ENCODE results near the gene FRMD4A. TPM values are rescaled to one million over a fixed set of nuclear protein-coding genes. Genes with fewer than 3 reads are reported as not detected.

Gene FRMD4A
- total RNA-seq, 2 donors from 2014 or later: 18.9 to 46.1 TPM

DNA sequence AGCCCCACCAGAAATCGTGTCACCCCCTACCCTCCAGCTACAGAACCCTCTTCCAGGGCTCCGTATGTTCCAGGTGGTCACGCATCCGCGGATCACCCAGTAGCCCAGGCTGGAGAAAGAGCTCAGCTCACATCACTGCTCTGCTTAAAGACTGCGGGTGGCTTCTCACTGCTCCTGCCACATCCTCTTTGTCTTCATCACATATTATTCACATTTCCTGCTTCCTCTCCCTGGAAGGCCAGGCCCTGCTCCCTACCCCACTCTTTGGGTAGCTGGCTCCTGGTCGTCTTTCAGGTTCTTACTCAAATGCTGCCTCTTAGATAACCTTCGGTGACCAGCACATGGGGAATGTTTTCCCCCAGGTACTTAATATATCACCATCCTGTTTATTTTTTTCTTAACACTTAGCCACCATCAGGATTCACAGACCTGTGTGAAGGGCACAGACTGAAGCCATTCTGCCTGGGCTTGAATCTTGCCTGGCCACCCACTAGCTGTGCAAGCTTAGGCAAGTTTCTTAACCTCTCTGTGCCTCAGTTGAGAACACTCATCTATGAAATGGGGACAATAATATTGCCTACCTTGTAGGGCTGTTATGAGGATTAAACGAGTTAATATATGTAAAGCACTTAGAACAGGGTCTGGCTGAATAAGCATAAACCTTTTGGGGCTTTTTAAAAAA lies 436.2 kb downstream of the FRMD4A start:
- H3K4me3 ChIP-seq: no peak overlapping the region
- no peak for ATAC-seq
- no peak overlapping the region for H3K27ac ChIP-seq
- no peaks in the 10 kb centered on the region for H3K36me3 ChIP-seq (replicated peaks in 1 of 2; ENCODE audit: insufficient read depth in 1 of 2, low read depth in 2 of 2)
- intact Hi-C loops (cut with DNase I): no loop called here
- H3K9me3 ChIP-seq: no peaks in the 10 kb centered on the region
- TF ChIP-seq, protein P1, sequence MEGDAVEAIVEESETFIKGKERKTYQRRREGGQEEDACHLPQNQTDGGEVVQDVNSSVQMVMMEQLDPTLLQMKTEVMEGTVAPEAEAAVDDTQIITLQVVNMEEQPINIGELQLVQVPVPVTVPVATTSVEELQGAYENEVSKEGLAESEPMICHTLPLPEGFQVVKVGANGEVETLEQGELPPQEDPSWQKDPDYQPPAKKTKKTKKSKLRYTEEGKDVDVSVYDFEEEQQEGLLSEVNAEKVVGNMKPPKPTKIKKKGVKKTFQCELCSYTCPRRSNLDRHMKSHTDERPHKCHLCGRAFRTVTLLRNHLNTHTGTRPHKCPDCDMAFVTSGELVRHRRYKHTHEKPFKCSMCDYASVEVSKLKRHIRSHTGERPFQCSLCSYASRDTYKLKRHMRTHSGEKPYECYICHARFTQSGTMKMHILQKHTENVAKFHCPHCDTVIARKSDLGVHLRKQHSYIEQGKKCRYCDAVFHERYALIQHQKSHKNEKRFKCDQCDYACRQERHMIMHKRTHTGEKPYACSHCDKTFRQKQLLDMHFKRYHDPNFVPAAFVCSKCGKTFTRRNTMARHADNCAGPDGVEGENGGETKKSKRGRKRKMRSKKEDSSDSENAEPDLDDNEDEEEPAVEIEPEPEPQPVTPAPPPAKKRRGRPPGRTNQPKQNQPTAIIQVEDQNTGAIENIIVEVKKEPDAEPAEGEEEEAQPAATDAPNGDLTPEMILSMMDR (IDR thresholded peaks at IDR 0.05): no peak
- TF ChIP-seq POLR2A (IDR thresholded peaks at IDR 0.05): no peak
- WGBS, 2 donors: 74% methylated on average over 9 of the region's 9 CpGs
- no peak for DNase-seq
- peaks cover 10% of the 10 kb centered on the region for H3K4me1 ChIP-seq
- no peaks in the 10 kb centered on the region for H3K27me3 ChIP-seq

DNA sequence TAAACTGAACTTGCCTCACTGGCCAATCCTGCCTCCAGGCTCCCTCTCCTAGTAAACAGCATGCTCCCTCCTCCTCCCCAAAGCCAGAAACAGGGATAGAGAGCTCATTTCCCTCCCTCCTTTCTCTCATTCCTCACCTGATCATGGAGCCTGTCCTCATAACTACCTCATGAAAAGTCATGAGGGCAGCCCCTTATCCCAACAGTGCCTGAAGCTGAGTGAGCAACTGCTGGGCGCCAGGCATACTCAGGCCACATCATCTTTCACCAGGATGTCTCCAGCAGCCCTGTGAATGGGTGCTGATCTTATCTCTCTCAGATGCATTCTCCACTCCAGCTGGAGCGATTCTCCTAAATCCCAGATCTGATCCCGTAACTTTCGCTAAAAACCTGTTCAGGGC lies 436.8 kb downstream of the FRMD4A start:
- Histone ChIP-seq H3K4me1 (peaks cover 10% of the 10 kb centered on the region), H3K9me3 (no peaks in the 10 kb centered on the region), H3K27me3 (no peaks in the 10 kb centered on the region), H3K4me3 (no peak overlapping the region), H3K27ac (no peak overlapping the region), H3K36me3 (replicated peaks in 1 of 2; ENCODE audit: insufficient read depth in 1 of 2, low read depth in 2 of 2) (no peaks in the 10 kb centered on the region)
- no peak for DNase-seq
- 84 to 91% methylated on average over 4 of the region's 4 CpGs for WGBS, 2 donors
- no peak for ATAC-seq
- intact Hi-C loops (cut with DNase I): no loop called here
- no peak for TF ChIP-seq POLR2A (IDR thresholded peaks at IDR 0.05)
- TF ChIP-seq, protein P1 (IDR thresholded peaks at IDR 0.05): no peak

DNA sequence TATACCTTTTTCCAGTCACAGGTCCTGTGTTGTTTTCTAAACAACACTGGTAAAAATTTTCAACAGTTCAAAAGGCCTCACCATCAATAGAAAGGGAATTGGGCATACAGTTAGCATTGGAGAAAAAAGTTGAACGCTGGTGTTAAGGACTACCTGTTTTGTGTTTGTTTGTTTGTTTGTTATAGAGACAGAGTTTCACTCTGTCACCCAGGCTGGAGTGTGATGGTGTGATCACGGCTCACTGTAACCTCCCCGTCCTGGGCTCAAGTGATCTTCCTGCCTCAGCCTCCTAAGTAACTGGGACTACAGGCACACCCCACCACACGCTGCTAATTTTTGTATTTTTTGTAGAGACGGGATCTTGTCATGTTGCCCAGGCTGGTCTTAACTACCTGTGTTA lies 437.9 kb downstream of the FRMD4A start:
- no peak overlapping the region for H3K4me3 ChIP-seq
- H3K9me3 ChIP-seq: no peaks in the 10 kb centered on the region
- no peaks in the 10 kb centered on the region for H3K36me3 ChIP-seq (replicated peaks in 1 of 2; ENCODE audit: insufficient read depth in 1 of 2, low read depth in 2 of 2)
- H3K27me3 ChIP-seq: no peaks in the 10 kb centered on the region
- H3K4me1 ChIP-seq: peaks cover 10% of the 10 kb centered on the region
- DNase-seq: no peak
- no peak for TF ChIP-seq POLR2A (IDR thresholded peaks at IDR 0.05)
- TF ChIP-seq, protein P1 (IDR thresholded peaks at IDR 0.05): no peak
- 92 to 94% methylated on average over 5 of the region's 5 CpGs for WGBS, 2 donors
- ATAC-seq: no peak
- intact Hi-C loops (cut with DNase I): no loop called here
- H3K27ac ChIP-seq: no peak overlapping the region

DNA sequence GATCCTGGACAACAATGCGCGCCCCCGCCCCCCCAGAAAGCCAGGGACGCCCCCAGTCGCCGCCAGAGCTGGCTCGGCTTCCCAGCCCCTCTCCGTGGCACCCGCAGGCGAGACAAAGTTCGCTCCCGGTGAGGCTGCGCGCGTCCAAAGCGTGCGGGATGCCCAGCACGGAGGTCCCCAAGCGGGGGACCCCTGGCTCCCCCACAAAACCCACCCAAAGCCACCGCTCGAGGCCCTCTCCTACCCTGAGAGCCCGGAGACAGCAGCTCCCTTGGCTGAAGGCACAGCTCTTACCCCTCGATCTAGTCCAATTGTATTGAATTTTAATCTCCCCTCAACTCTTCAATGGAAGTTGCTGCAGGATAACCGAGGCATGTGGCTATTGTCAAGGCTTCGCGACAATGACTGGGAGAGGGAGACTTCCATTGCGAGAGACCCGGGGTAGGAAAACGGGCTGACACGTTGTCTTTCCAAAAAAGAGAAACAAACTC lies 438.7 kb downstream of the FRMD4A start:
- no peaks in the 10 kb centered on the region for H3K9me3 ChIP-seq
- ATAC-seq (peak; percentile 7), DNase-seq (no peak)
- intact Hi-C loops (cut with DNase I): no loop called here
- H3K27ac ChIP-seq: peak overlapping the region in 2 of 4 donors; percentile 27 to 34
- H3K27me3 ChIP-seq: no peaks in the 10 kb centered on the region
- no peaks in the 10 kb centered on the region for H3K36me3 ChIP-seq (replicated peaks in 1 of 2; ENCODE audit: insufficient read depth in 1 of 2, low read depth in 2 of 2)
- WGBS, 2 donors: 9 to 18% methylated on average over 11 to 28 of the region's 30 CpGs
- H3K4me3 ChIP-seq: no peak overlapping the region
- peaks cover 10% of the 10 kb centered on the region for H3K4me1 ChIP-seq
- TF ChIP-seq, protein P1 (IDR thresholded peaks at IDR 0.05): no peak
- no peak for TF ChIP-seq POLR2A (IDR thresholded peaks at IDR 0.05)
